ENCODE measurements around the gene JAKMIP2. TPM values are rescaled to one million over a fixed set of nuclear protein-coding genes. Genes with fewer than 3 reads are reported as not detected.

JAKMIP2 gene
- total RNA-seq, 1 experiment from 2014 or later = not detected

- no peaks in the 10 kb centered on the region for H3F3A ChIP-seq (ENCODE audit: insufficient read depth, low read depth)
- TF ChIP-seq EZH2 (IDR thresholded peaks at IDR 0.05; ENCODE audit: low read depth) = no peak
- no peak overlapping the region for H3K4me3 ChIP-seq
- no peaks in the 10 kb centered on the region for H3K9me3 ChIP-seq (ENCODE audit: insufficient read depth, low read depth)
- ChIA-PET CTCF (no interaction called here), POLR2A (ENCODE audit: unreplicated experiment) (no interaction called here)
- H3K27ac ChIP-seq = no peak overlapping the region
- H2AFZ ChIP-seq = no peak overlapping the region
- H4K20me1 ChIP-seq (ENCODE audit: insufficient read depth) = no peaks in the 10 kb centered on the region
- intact Hi-C loops (cut with micrococcal nuclease; ENCODE audit: unreplicated experiment) = loop anchor here (1.0 to 2.0 kb wide), 2 partner anchors 55 to 193 kb away; no protein-coding TSS in a partner anchor
- no peaks in the 10 kb centered on the region for H3K4me1 ChIP-seq (replicated peaks; ENCODE audit: insufficient read depth)
- no peaks in the 10 kb centered on the region for H3K36me3 ChIP-seq (ENCODE audit: low read depth)
- H3K27me3 ChIP-seq (ENCODE audit: insufficient read depth, low read depth) = peaks cover 3% of the 10 kb centered on the region; the same call in 1 of the 2 replicates
- BruUV-seq (replicated peaks) = no TSS peak
- no peaks in the 10 kb centered on the region for H3K79me2 ChIP-seq (ENCODE audit: low read depth)
- no peaks in the 10 kb centered on the region; the same call in 1 of the 2 replicates for H3K9me2 ChIP-seq (ENCODE audit: insufficient read depth)
- no peak overlapping the region for H3K4me2 ChIP-seq
- no peak for DNase-seq
Measured at GRCh38 chr5:147821766-147822165, 39.2 kb upstream of the JAKMIP2 start.

DNA sequence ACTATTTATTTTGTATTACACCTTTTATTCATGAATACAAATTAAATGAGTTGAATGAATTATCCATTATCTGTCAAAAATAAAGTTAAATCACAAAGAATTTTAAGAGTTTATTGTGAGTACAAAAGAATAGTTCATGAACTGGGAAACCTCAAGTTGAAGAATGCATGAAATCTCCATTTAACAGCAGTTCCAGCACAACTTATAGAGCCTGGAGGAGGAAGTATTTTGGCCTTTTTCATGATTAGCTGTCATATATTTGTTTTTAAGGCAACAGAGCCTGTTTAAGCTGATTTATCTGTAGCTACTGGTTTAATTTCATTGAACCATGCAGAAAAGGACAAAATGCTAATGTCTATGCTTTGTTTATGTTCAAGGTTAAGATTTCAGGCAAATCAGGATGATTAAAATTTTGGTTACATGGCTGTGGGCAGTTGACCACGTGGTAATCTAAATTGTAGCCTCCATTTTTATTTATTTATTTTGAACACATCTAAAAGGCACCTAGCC is 36.8 kb upstream of the JAKMIP2 start:
- Histone ChIP-seq H3K4me3 (no peak overlapping the region), H3K36me3 (ENCODE audit: low read depth) (no peaks in the 10 kb centered on the region), H3K27ac (no peak overlapping the region), H4K20me1 (ENCODE audit: insufficient read depth) (no peaks in the 10 kb centered on the region), H3K9me2 (ENCODE audit: insufficient read depth) (no peaks in the 10 kb centered on the region; the same call in 1 of the 2 replicates), H3K4me2 (no peak overlapping the region), H3K4me1 (replicated peaks; ENCODE audit: insufficient read depth) (no peaks in the 10 kb centered on the region), H3F3A (ENCODE audit: insufficient read depth, low read depth) (no peaks in the 10 kb centered on the region), H2AFZ (no peak overlapping the region; the same call in 1 of the 2 replicates), H3K27me3 (ENCODE audit: insufficient read depth, low read depth) (no peaks in the 10 kb centered on the region; the same call in 1 of the 2 replicates), H3K79me2 (ENCODE audit: low read depth) (no peaks in the 10 kb centered on the region), H3K9me3 (ENCODE audit: insufficient read depth, low read depth) (no peaks in the 10 kb centered on the region)
- no TSS peak for BruUV-seq (replicated peaks)
- TF ChIP-seq CTCF (conservative IDR thresholded peaks at IDR 0.05) (no peak), EZH2 (IDR thresholded peaks at IDR 0.05; ENCODE audit: low read depth) (no peak)
- no peak for DNase-seq
- POLR2A ChIA-PET (ENCODE audit: unreplicated experiment) = no interaction called here
- intact Hi-C loops (cut with micrococcal nuclease; ENCODE audit: unreplicated experiment) = no loop called here
- CTCF ChIA-PET = no interaction called here

- ChIA-PET CTCF (no interaction called here), POLR2A (ENCODE audit: unreplicated experiment) (no interaction called here)
- no peak overlapping the region for H3K27ac ChIP-seq
- no peak for DNase-seq
- no peak overlapping the region for H3K4me3 ChIP-seq
- intact Hi-C loops (cut with micrococcal nuclease; ENCODE audit: unreplicated experiment) = no loop called here
- H3K27me3 ChIP-seq (ENCODE audit: insufficient read depth, low read depth) = no peaks in the 10 kb centered on the region
- H2AFZ ChIP-seq = no peak overlapping the region
- no peak overlapping the region for H3K4me2 ChIP-seq
- no peaks in the 10 kb centered on the region for H3K9me3 ChIP-seq (ENCODE audit: insufficient read depth, low read depth)
- no peaks in the 10 kb centered on the region for H3K4me1 ChIP-seq (replicated peaks; ENCODE audit: insufficient read depth)
- TF ChIP-seq EZH2 (IDR thresholded peaks at IDR 0.05; ENCODE audit: low read depth) = no peak
- TF ChIP-seq CTCF (conservative IDR thresholded peaks at IDR 0.05) = no peak
- no peaks in the 10 kb centered on the region for H3K36me3 ChIP-seq (ENCODE audit: low read depth)
- BruUV-seq (replicated peaks) = no TSS peak
- no peaks in the 10 kb centered on the region for H3K79me2 ChIP-seq (ENCODE audit: low read depth)
- H4K20me1 ChIP-seq (ENCODE audit: insufficient read depth) = no peaks in the 10 kb centered on the region
- no peaks in the 10 kb centered on the region; the same call in 1 of the 2 replicates for H3K9me2 ChIP-seq (ENCODE audit: insufficient read depth)
- no peaks in the 10 kb centered on the region for H3F3A ChIP-seq (ENCODE audit: insufficient read depth, low read depth)
Measured at GRCh38 chr5:147818290-147818689, 35.8 kb upstream of the JAKMIP2 start.

GRCh38 chr5:147813696-147814095 is 31.2 kb upstream of the JAKMIP2 start:
- Histone ChIP-seq H2AFZ (no peak overlapping the region; the same call in 1 of the 2 replicates), H3K9me3 (ENCODE audit: insufficient read depth, low read depth) (no peaks in the 10 kb centered on the region), H3K4me3 (no peak overlapping the region), H3K4me2 (no peak overlapping the region), H3K4me1 (replicated peaks; ENCODE audit: insufficient read depth) (no peaks in the 10 kb centered on the region), H3K27ac (no peak overlapping the region), H3F3A (ENCODE audit: insufficient read depth, low read depth) (no peaks in the 10 kb centered on the region), H3K79me2 (ENCODE audit: low read depth) (no peaks in the 10 kb centered on the region), H3K36me3 (ENCODE audit: low read depth) (no peaks in the 10 kb centered on the region), H3K27me3 (ENCODE audit: insufficient read depth, low read depth) (no peaks in the 10 kb centered on the region), H4K20me1 (ENCODE audit: insufficient read depth) (no peaks in the 10 kb centered on the region), H3K9me2 (ENCODE audit: insufficient read depth) (no peaks in the 10 kb centered on the region)
- ChIA-PET POLR2A (ENCODE audit: unreplicated experiment) (no interaction called here), CTCF (no interaction called here)
- no peak for DNase-seq
- intact Hi-C loops (cut with micrococcal nuclease; ENCODE audit: unreplicated experiment) = no loop called here
- no TSS peak for BruUV-seq (replicated peaks)
- TF ChIP-seq EZH2 (IDR thresholded peaks at IDR 0.05; ENCODE audit: low read depth) = no peak
- TF ChIP-seq CTCF (conservative IDR thresholded peaks at IDR 0.05) = no peak
